Raji (cell line): ENCODE results near the gene DXO.

Experiments used
- POLR2A ChIP-seq: IDR thresholded peaks from 2 replicates; pipeline ENCODE4 v1.6.1; 2011; ENCODE audit warnings: low read depth, low read length, control low read depth; ENCODE audit not compliant: insufficient read depth

DXO gene

DNA sequence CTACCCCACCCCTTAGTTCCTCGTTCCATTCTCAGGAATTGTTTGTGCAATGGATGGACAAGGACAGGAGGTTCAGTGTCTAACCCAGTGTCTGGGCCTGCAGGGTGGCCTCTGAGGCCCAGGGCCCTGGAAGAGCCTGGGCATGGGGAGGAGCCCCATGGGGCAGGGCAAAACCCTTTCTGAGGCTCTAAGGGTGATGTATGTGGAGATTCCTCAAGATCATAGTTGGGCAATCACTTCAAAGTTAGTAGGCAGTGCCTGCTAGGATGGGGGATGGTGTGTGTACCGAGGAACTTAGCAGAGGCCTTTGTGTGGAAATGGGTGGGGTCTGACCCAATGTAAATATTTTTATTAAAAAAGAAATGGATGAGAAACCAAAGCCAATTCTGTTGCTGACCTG is 51.1 kb downstream of the DXO start:
- no peak for TF ChIP-seq POLR2A
